ENCODE data around the gene FPGS. TPM values are rescaled to one million over a fixed set of nuclear protein-coding genes. Genes with fewer than 3 reads are reported as not detected.

The FPGS gene
- total and polyA plus RNA-seq, 2 of the 4 experiments (the other 2 are of a cell fraction) = 43.9 to 75.7 TPM

DNA sequence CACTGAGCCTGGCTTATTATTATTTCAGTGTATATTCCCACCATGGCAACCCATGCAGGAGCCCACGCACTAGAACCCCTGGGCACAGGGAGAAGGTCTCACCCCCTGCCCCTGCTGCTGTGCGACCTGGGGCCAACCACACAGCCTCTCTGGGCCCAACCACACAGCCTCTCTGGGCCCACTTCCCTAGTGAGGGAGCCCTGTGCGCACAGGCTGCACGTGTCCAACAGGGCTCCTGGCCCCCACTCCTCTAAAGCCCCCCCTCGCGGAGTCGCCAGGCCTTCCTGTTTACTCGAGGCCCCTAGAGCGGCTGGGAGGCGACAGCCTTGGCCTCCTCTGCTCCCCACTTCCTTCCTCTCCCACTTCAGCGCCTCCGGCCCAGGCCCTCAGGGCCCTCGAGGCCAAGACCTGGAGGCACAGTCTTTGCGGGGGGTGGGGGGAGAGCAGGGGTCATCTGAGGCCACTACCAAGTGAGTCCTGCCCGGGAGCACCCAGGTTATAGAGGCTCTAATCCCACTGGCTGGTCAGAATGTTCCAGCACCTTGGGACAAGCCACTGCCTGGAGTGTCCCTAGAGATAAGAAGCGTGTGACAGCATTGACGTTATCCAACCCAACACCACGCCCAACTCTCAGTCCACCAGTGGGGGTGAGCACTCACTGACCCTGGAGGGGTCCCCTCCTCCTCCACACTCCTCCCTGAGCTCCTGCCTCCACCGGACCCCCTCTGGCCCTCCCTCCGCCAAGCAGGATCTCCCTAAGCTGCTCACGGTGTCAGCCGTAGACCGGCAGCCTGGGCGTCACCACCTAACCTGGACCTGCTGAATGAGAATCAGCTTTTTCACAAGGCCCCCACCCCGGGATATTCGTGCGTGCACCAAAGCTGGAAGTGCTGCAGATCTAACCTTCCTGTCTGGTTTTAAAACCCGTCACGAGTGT lies 59.7 kb downstream of the FPGS start:
- no peak overlapping the region for H3K4me2 ChIP-seq (ENCODE audit: low read depth, low read length)
- ATAC-seq (ENCODE audit: low read depth) (no peak; the same call in 1 of the 2 replicates), DNase-seq (no peak)
- H3K4ac ChIP-seq (ENCODE audit: low read depth, low read length) = no peak overlapping the region
- no peak overlapping the region for H3K27ac ChIP-seq (ENCODE audit: insufficient read depth, low read length)
- no peak overlapping the region for H2BK5ac ChIP-seq (ENCODE audit: low read depth, low read length, poor library complexity, severe bottlenecking)
- H3K36me3 ChIP-seq (ENCODE audit: control insufficient read depth, insufficient read depth, low read length) = peaks cover 1% of the 10 kb centered on the region
- H4K8ac ChIP-seq (ENCODE audit: low read depth in 2 of 2, low read length in 2 of 2) = peak overlapping the region in 1 of 2 experiments; percentile 47; a peak in 2 of 4 replicates
- TF ChIP-seq RAD21 (IDR thresholded peaks at IDR 0.05; ENCODE audit: low read length) (no peak), MXI1 (IDR thresholded peaks at IDR 0.05; ENCODE audit: borderline replicate concordance, low read depth, low read length) (no peak), SMC3 (IDR thresholded peaks at IDR 0.05; ENCODE audit: low read depth, low read length) (no peak), MAFK (IDR thresholded peaks at IDR 0.05; ENCODE audit: low read depth, low read length) (no peak), NFE2L2 (IDR thresholded peaks at IDR 0.05; ENCODE audit: low read depth, low read length) (no peak), RCOR1 (IDR thresholded peaks at IDR 0.05; ENCODE audit: insufficient replicate concordance, low read length) (no peak), BHLHE40 (IDR thresholded peaks at IDR 0.05; ENCODE audit: low read depth, low read length) (no peak), CEBPB (IDR thresholded peaks at IDR 0.05; ENCODE audit: low read depth, low read length) (no peak), FOS (IDR thresholded peaks at IDR 0.05; ENCODE audit: low read depth, low read length) (no peak), POLR2A (IDR thresholded peaks at IDR 0.05; ENCODE audit: low read depth, low read length) (no peak)
- TF ChIP-seq, protein P1, sequence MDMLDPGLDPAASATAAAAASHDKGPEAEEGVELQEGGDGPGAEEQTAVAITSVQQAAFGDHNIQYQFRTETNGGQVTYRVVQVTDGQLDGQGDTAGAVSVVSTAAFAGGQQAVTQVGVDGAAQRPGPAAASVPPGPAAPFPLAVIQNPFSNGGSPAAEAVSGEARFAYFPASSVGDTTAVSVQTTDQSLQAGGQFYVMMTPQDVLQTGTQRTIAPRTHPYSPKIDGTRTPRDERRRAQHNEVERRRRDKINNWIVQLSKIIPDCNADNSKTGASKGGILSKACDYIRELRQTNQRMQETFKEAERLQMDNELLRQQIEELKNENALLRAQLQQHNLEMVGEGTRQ (IDR thresholded peaks at IDR 0.05; ENCODE audit: low read depth, low read length) = no peak
- TF ChIP-seq, protein P2, sequence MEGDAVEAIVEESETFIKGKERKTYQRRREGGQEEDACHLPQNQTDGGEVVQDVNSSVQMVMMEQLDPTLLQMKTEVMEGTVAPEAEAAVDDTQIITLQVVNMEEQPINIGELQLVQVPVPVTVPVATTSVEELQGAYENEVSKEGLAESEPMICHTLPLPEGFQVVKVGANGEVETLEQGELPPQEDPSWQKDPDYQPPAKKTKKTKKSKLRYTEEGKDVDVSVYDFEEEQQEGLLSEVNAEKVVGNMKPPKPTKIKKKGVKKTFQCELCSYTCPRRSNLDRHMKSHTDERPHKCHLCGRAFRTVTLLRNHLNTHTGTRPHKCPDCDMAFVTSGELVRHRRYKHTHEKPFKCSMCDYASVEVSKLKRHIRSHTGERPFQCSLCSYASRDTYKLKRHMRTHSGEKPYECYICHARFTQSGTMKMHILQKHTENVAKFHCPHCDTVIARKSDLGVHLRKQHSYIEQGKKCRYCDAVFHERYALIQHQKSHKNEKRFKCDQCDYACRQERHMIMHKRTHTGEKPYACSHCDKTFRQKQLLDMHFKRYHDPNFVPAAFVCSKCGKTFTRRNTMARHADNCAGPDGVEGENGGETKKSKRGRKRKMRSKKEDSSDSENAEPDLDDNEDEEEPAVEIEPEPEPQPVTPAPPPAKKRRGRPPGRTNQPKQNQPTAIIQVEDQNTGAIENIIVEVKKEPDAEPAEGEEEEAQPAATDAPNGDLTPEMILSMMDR (conservative IDR thresholded peaks at IDR 0.05; ENCODE audit: low read depth, low read length) = no peak
- CTCF ChIA-PET = no interaction called here
- no peaks in the 10 kb centered on the region for H4K20me1 ChIP-seq (ENCODE audit: insufficient read depth, low read length)
- H3K79me1 ChIP-seq (ENCODE audit: low read depth in 1 of 2, low read length in 2 of 2) = no peaks in the 10 kb centered on the region
- no TSS peak for BruUV-seq (replicated peaks)
- no peak overlapping the region; the same call in 1 of the 2 replicates for H4K5ac ChIP-seq (ENCODE audit: low read depth, low read length)
- dilution Hi-C loops (cut with HindIII; ENCODE audit: low sequenced_read_pairs, unreplicated experiment) (no loop called here), in situ Hi-C loops (cut with MboI; ENCODE audit: low sequenced_read_pairs) (no loop called here), intact Hi-C loops (cut with micrococcal nuclease) (no loop called here)
- H3K9me1 ChIP-seq (ENCODE audit: insufficient read depth, low read length) = peaks cover 5% of the 10 kb centered on the region; the same call in 1 of the 2 replicates
- no peak overlapping the region for H2BK20ac ChIP-seq (ENCODE audit: low read depth, low read length)
- H2BK15ac ChIP-seq (ENCODE audit: low read depth, low read length) = no peak overlapping the region
- H4K91ac ChIP-seq (ENCODE audit: insufficient read depth, low read depth, low read length) = no peak overlapping the region
- no peak overlapping the region for H3K4me3 ChIP-seq (ENCODE audit: insufficient read depth, low read depth, low read length)
- no peaks in the 10 kb centered on the region for H3K4me1 ChIP-seq (ENCODE audit: control insufficient read depth, insufficient read depth, low read length)
- H3K9ac ChIP-seq (ENCODE audit: low read depth, low read length) = no peak overlapping the region
- H3K56ac ChIP-seq (ENCODE audit: extremely low read depth, insufficient read depth, low read length) = no peak overlapping the region
- no peak overlapping the region for H2BK120ac ChIP-seq (ENCODE audit: low read depth, low read length)
- H2AK5ac ChIP-seq (ENCODE audit: low read depth, low read length) = no peak overlapping the region
- WGBS, 2 experiments (ENCODE audit: extremely low coverage in 2 of 2, insufficient read length in 1 of 2) = 78% methylated on average over 9 of the region's 29 CpGs; no CpG with 5 or more reads in 1 of the 2 experiments
- H3K14ac ChIP-seq (replicated peaks; ENCODE audit: low read depth, low read length) = no peak overlapping the region
- H3K18ac ChIP-seq (ENCODE audit: low read depth, low read length) = no peak overlapping the region
- peak overlapping the region; percentile 8 for H2AFZ ChIP-seq (replicated peaks; ENCODE audit: low read length, poor library complexity)
- H2AK9ac ChIP-seq (replicated peaks; ENCODE audit: low read depth, low read length, poor library complexity) = peak overlapping the region; percentile 69
- POLR2A ChIA-PET (ENCODE audit: unreplicated experiment) = no interaction called here
- H3K27me3 ChIP-seq (ENCODE audit: control insufficient read depth, insufficient read depth, low read length) = no peaks in the 10 kb centered on the region
- H3K9me3 ChIP-seq (ENCODE audit: control insufficient read depth, insufficient read depth, low read length) = no peaks in the 10 kb centered on the region
- H3K23ac ChIP-seq (ENCODE audit: low read depth, low read length) = no peak overlapping the region
